Measurements from ENCODE around the gene ALG3. TPM values are rescaled to one million over a fixed set of nuclear protein-coding genes. Genes with fewer than 3 reads are reported as not detected.

The ALG3 gene
- total and polyA plus RNA-seq, 9 of the 15 experiments (the other 6 are each of a cell fraction or from before 2014, with no cell fraction given): 37.5 to 107 (median 80.1) TPM

- no peak for TF ChIP-seq HEY1 (CRISPR knock-in tag; IDR thresholded peaks at IDR 0.05; ENCODE audit: borderline replicate concordance)
- TF ChIP-seq HDAC1 (IDR thresholded peaks at IDR 0.05): no peak
- no peak for TF ChIP-seq SMAD3 (CRISPR knock-in tag; conservative IDR thresholded peaks at IDR 0.05)
- no peak for TF ChIP-seq ATF6 (CRISPR knock-in tag; IDR thresholded peaks at IDR 0.05)
- no peak for TF ChIP-seq CXXC5 (CRISPR knock-in tag; IDR thresholded peaks at IDR 0.05)
- H3K9me3 ChIP-seq (replicated peaks; ENCODE audit: control insufficient read depth, insufficient read depth, low read depth, low read length): no peaks in the 10 kb centered on the region
- no peaks in the 10 kb centered on the region for H4K20me1 ChIP-seq (replicated peaks; ENCODE audit: control insufficient read depth, insufficient read depth, low read length)
- no peaks in the 10 kb centered on the region for H3K4me1 ChIP-seq (replicated peaks in 1 of 2; ENCODE audit: control insufficient read depth in 2 of 2, insufficient read depth in 2 of 2, low read length in 2 of 2)
- no peak overlapping the region for H3K4me3 ChIP-seq
- no TSS peak for BruUV-seq (replicated peaks)
- no peaks in the 10 kb centered on the region for H3K79me2 ChIP-seq (ENCODE audit: control insufficient read depth, insufficient read depth, low read length)
- H3K27ac ChIP-seq (ENCODE audit: extremely low read depth, low read depth, low read length): no peak overlapping the region
- peak overlapping the region in 1 of 2 experiments; percentile 7; a peak in 1 of 4 replicates for H3K9ac ChIP-seq (ENCODE audit: insufficient read depth in 1 of 2, low read depth in 2 of 2, low read length in 2 of 2)
- H3K36me3 ChIP-seq (ENCODE audit: control insufficient read depth, insufficient read depth, low read length): no peaks in the 10 kb centered on the region
- intact Hi-C loops (cut with micrococcal nuclease): no loop called here
- no peak for FAIRE-seq
- in situ Hi-C loops (cut with MboI): no loop called here
- ATAC-seq: peak; percentile 38; the same call in 1 of the 3 replicates
- ChIA-PET CTCF (ENCODE audit: low intra/inter-chr PET ratio) (no interaction called here), POLR2A (interaction anchor here (1.2 to 1.8 kb wide), 2 partner anchors 9 to 18 kb away, joined by 4 to 8 read pairs; partner anchors contain the start of gene ABCF3)
- H3K27me3 ChIP-seq (ENCODE audit: control insufficient read depth in 2 of 2, insufficient read depth in 2 of 2, low read length in 2 of 2): peaks cover 36 to 50% of the 10 kb centered on the region in 2 experiments
- DNase-seq (ENCODE audit: extremely low read depth in 1 of 4, low spot score in 3 of 4): no peak
- WGBS (ENCODE audit: insufficient coverage, low coverage, missing lambda C conversion rate): 5% methylated on average over 8 of the region's 8 CpGs
- no peaks in the 10 kb centered on the region for H3K9me1 ChIP-seq (ENCODE audit: control insufficient read depth, insufficient read depth, low read length)
- H2AFZ ChIP-seq (ENCODE audit: low read depth, low read length): peak overlapping the region; percentile 1; the same call in 1 of the 2 replicates
- H3K4me2 ChIP-seq (ENCODE audit: insufficient read depth, low read length): no peak overlapping the region; the same call in 1 of the 2 replicates
Observed at GRCh38 chr3:184203526-184203925, 45.2 kb downstream of the ALG3 start.

Data from K562 (cell line).